K562 (cell line): Measurements from ENCODE around the gene ACAD10. TPM values are rescaled to one million over a fixed set of nuclear protein-coding genes. Genes with fewer than 3 reads are reported as not detected.

ENCODE experiments used
- ATF1 ChIP-seq, 2 experiments: fragments of 450-650 bp in 1 of 2; IDR thresholded peaks; 2 replicates each; pipeline ENCODE4 v1.6.1; 2016; ENCODE audit warnings: missing compliant biosample characterization in 1 of 2, missing genetic modification characterization in 1 of 2
- BACH1 ChIP-seq: fragments of 200-800 bp; sonication (Bioruptor generic); IDR thresholded peaks from 2 replicates; pipeline ENCODE4 v1.6.1; 2016; ENCODE audit warnings: missing genetic modification characterization, missing compliant biosample characterization
- BRD9 ChIP-seq: fragments of 450-650 bp; IDR thresholded peaks from 2 replicates; pipeline ENCODE4 v1.6.1; 2018; ENCODE audit warnings: low read depth; ENCODE audit not compliant: partially characterized antibody
- ETS2 ChIP-seq: IDR thresholded peaks from 2 replicates; pipeline ENCODE4 v1.6.1; 2016; ENCODE audit warnings: borderline replicate concordance, missing genetic modification characterization, mild to moderate bottlenecking, moderate library complexity, missing compliant biosample characterization; ENCODE audit not compliant: poor library complexity, severe bottlenecking
- FIP1L1 ChIP-seq: fragments of 200-400 bp; formaldehyde crosslinking; IDR thresholded peaks from 2 replicates; pipeline ENCODE4 v1.6.1; 2018; ENCODE audit warnings: mild to moderate bottlenecking, low read depth, low read length; ENCODE audit not compliant: poor library complexity, severe bottlenecking
- FOXM1 ChIP-seq, 2 experiments: fragments of 450-650 bp in 1 of 2; sonication (generic) in 1 of 2; formaldehyde crosslinking in 1 of 2; IDR thresholded peaks; 2 replicates each; pipeline versions ENCODE4 v1.6.1 to v1.9.0; 2017 to 2022; ENCODE audit warnings: low read depth in 2 of 2, mild to moderate bottlenecking in 2 of 2, missing genetic modification reagents in 1 of 2, moderate library complexity in 1 of 2
- KAT7 ChIP-seq: sonication (generic); formaldehyde crosslinking; IDR thresholded peaks from 2 replicates; pipeline ENCODE4 v1.8.0; 2022; ENCODE audit warnings: missing genetic modification reagents, mild to moderate bottlenecking, borderline replicate concordance
- KDM2B ChIP-seq: fragments of 250-450 bp; sonication (Bioruptor Pico); IDR thresholded peaks from 2 replicates; pipeline ENCODE4 v1.8.0; 2021; ENCODE audit warnings: mild to moderate bottlenecking, moderate library complexity
- MTF1 ChIP-seq: fragments of 250-450 bp; sonication (Bioruptor Pico); IDR thresholded peaks from 2 replicates; pipeline ENCODE4 v1.9.0; 2021; ENCODE audit warnings: moderate library complexity, mild to moderate bottlenecking, inconsistent platforms, borderline replicate concordance
- POLR2H ChIP-seq: IDR thresholded peaks from 2 replicates; pipeline ENCODE4 v1.6.1; 2016; ENCODE audit warnings: missing genetic modification characterization, low read depth, mild to moderate bottlenecking, control low read depth, missing compliant biosample characterization, moderate library complexity
- PTRF ChIP-seq: fragments of 450-650 bp; IDR thresholded peaks from 2 replicates; pipeline ENCODE4 v1.6.1; 2016; ENCODE audit warnings: mild to moderate bottlenecking, missing genetic modification characterization, missing compliant biosample characterization
- RUNX1 ChIP-seq: sonication (generic); IDR thresholded peaks from 2 replicates; pipeline ENCODE4 v1.6.1; 2016; ENCODE audit warnings: antibody characterized with exemption, low read depth
- TAF7 ChIP-seq: fragments of 450-650 bp; IDR thresholded peaks from 2 replicates; pipeline ENCODE4 v1.6.1; 2016; ENCODE audit warnings: missing genetic modification characterization, missing compliant biosample characterization
- ZNF12 ChIP-seq: sonication (generic); formaldehyde crosslinking; IDR thresholded peaks from 2 replicates; pipeline ENCODE4 v1.4.0; 2020; ENCODE audit warnings: mild to moderate bottlenecking, missing genetic modification reagents
- polyA plus RNA-seq, 8 experiments: library from polyadenylated mRNA; depleted of rRNA in 4 of 8; stranded (reverse) in 5 of 8; unstranded in 3 of 8; fragments of >200 nt; fragmentation: Nextera tagmentation in 2 of 8; fragmentation: Illumina TruSeq in 1 of 8; extraction: Ambion mirVana in 2 of 8; extraction: Trizol in 1 of 8; gene quantifications; 2 replicates each; pipeline versions ENCODE4 v1.2.1 to v1.2.3, GENCODE V29; 2011 to 2014; ENCODE audit warnings: inconsistent platforms in 1 of 8, missing spikeins in 1 of 8
- total RNA-seq, 7 experiments: library from RNA; depleted of rRNA in 6 of 7; stranded (reverse); fragments of >200 nt in 6 of 7; fragmentation: Illumina TruSeq in 2 of 7; extraction: Trizol in 2 of 7; gene quantifications; 2 replicates each; pipeline versions ENCODE4 v1.2.1 to v1.2.3, GENCODE V29; 2011 to 2021; ENCODE audit warnings: low replicate concordance in 1 of 7
- TF ChIP-seq, protein P1 (sequence below): fragments of 250-450 bp; sonication (Bioruptor Pico); IDR thresholded peaks from 2 replicates; pipeline ENCODE4 v1.8.0; 2022; ENCODE audit warnings: moderate library complexity, mild to moderate bottlenecking, inconsistent platforms
- TF ChIP-seq, protein P2 (sequence below): fragments of 450-650 bp; IDR thresholded peaks from 2 replicates; pipeline ENCODE4 v1.6.1; 2016; ENCODE audit warnings: borderline replicate concordance
- TF ChIP-seq, protein P3 (sequence below): fragments of 250-450 bp; sonication (Bioruptor Pico); IDR thresholded peaks from 2 replicates; pipeline ENCODE4 v1.4.0; 2020; ENCODE audit warnings: borderline replicate concordance
- TF ChIP-seq, protein P4 (sequence below): fragments of 250-450 bp; sonication (Bioruptor Pico); IDR thresholded peaks from 2 replicates; pipeline ENCODE4 v1.5.0; 2021; ENCODE audit warnings: mild to moderate bottlenecking, borderline replicate concordance

Gene ACAD10
- total and polyA plus RNA-seq, 9 of the 15 experiments (the other 6 are each of a cell fraction or from before 2014, with no cell fraction given), result 2.3 to 19.2 (median 12.0) TPM

DNA sequence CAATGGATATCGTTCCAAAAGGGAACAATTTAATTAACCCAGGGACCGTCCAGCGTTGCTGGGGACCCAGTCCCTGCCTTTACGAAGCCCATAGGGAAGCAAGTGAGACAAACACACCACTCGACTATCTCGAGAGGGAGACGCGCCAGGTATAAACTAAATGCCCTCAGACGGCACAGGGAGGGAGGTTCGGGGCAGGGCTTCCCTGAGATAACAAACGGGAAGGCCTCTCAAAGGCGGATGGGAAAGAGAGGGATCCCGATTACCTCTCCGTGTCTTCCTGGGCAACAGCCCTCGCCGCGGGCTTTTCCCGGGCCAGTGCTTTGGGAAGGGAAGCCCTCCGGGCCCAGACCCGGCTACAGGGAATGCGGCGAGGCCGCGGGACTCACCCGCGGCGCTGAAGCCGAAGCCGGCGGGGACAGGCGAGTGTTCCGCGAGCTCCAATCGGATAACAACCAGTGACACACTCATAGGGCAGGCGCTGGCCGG lies 487 bp upstream of the ACAD10 start (continued):
- TF ChIP-seq, protein P1, sequence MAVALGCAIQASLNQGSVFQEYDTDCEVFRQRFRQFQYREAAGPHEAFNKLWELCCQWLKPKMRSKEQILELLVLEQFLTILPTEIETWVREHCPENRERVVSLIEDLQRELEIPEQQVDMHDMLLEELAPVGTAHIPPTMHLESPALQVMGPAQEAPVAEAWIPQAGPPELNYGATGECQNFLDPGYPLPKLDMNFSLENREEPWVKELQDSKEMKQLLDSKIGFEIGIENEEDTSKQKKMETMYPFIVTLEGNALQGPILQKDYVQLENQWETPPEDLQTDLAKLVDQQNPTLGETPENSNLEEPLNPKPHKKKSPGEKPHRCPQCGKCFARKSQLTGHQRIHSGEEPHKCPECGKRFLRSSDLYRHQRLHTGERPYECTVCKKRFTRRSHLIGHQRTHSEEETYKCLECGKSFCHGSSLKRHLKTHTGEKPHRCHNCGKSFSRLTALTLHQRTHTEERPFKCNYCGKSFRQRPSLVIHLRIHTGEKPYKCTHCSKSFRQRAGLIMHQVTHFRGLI (CRISPR knock-in tag), result no peak
- TF ChIP-seq BRD9, result no peak
- TF ChIP-seq, protein P2, sequence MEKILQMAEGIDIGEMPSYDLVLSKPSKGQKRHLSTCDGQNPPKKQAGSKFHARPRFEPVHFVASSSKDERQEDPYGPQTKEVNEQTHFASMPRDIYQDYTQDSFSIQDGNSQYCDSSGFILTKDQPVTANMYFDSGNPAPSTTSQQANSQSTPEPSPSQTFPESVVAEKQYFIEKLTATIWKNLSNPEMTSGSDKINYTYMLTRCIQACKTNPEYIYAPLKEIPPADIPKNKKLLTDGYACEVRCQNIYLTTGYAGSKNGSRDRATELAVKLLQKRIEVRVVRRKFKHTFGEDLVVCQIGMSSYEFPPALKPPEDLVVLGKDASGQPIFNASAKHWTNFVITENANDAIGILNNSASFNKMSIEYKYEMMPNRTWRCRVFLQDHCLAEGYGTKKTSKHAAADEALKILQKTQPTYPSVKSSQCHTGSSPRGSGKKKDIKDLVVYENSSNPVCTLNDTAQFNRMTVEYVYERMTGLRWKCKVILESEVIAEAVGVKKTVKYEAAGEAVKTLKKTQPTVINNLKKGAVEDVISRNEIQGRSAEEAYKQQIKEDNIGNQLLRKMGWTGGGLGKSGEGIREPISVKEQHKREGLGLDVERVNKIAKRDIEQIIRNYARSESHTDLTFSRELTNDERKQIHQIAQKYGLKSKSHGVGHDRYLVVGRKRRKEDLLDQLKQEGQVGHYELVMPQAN, result 0 out of 2 replicates have a peak, but pooled peaks have one; percentile 16
- TF ChIP-seq, protein P3, sequence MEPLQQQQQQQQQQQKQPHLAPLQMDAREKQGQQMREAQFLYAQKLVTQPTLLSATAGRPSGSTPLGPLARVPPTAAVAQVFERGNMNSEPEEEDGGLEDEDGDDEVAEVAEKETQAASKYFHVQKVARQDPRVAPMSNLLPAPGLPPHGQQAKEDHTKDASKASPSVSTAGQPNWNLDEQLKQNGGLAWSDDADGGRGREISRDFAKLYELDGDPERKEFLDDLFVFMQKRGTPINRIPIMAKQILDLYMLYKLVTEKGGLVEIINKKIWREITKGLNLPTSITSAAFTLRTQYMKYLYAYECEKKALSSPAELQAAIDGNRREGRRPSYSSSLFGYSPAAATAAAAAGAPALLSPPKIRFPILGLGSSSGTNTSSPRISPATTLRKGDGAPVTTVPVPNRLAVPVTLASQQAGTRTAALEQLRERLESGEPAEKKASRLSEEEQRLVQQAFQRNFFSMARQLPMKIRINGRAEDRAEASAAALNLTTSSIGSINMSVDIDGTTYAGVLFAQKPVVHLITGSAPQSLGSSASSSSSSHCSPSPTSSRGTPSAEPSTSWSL (CRISPR knock-in tag), result no peak
- TF ChIP-seq ATF1 (CRISPR knock-in tag; IDR thresholded peaks at IDR 0.05), result no peak
- TF ChIP-seq ATF1 (tag; IDR thresholded peaks at IDR 0.05), result no peak
- TF ChIP-seq, protein P4, sequence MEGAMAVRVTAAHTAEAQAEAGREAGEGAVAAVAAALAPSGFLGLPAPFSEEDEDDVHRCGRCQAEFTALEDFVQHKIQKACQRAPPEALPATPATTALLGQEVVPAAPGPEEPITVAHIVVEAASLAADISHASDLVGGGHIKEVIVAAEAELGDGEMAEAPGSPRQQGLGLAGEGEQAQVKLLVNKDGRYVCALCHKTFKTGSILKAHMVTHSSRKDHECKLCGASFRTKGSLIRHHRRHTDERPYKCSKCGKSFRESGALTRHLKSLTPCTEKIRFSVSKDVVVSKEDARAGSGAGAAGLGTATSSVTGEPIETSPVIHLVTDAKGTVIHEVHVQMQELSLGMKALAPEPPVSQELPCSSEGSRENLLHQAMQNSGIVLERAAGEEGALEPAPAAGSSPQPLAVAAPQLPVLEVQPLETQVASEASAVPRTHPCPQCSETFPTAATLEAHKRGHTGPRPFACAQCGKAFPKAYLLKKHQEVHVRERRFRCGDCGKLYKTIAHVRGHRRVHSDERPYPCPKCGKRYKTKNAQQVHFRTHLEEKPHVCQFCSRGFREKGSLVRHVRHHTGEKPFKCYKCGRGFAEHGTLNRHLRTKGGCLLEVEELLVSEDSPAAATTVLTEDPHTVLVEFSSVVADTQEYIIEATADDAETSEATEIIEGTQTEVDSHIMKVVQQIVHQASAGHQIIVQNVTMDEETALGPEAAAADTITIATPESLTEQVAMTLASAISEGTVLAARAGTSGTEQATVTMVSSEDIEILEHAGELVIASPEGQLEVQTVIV (CRISPR knock-in tag), result no peak
- TF ChIP-seq POLR2H (tag), result no peak
- no peak for TF ChIP-seq PTRF (tag)
- TF ChIP-seq ETS2, result no peak
- TF ChIP-seq KDM2B (CRISPR knock-in tag), result no peak
- TF ChIP-seq MTF1 (CRISPR knock-in tag), result no peak
- no peak for TF ChIP-seq TAF7
- no peak for TF ChIP-seq KAT7 (CRISPR knock-in tag)
- TF ChIP-seq ZNF12 (CRISPR knock-in tag), result peak; percentile 21; the same call in 1 of the 2 replicates
- no peak for TF ChIP-seq FOXM1 (IDR thresholded peaks at IDR 0.05; ENCODE audit: low read depth)
- TF ChIP-seq FOXM1 (CRISPR knock-in tag; IDR thresholded peaks at IDR 0.05; ENCODE audit: low read depth), result 0 out of 2 replicates have a peak, but pooled peaks have one; percentile 3
- no peak; the same call in 1 of the 2 replicates for TF ChIP-seq RUNX1
- no peak for TF ChIP-seq BACH1 (tag)
- no peak for TF ChIP-seq FIP1L1
